NCI-H510A (cell line): ENCODE measurements around the gene BTBD18.
A peak's percentile ranks its signal among the peaks of the same experiment; 100 is the strongest.

ENCODE experiments used
- DNase-seq: peaks from one replicate; lab custom pipeline; 2025; lab: John Stamatoyannopoulos, UW

Gene BTBD18

GRCh38 chr11:57751676-57752253, at the start of gene BTBD18:
TSS of gene BTBD18 (minus strand) at chr11:57751819. CDS start at chr11:57751188, 631 bp downstream.
- DNase-seq = peak; percentile 30

- no peak for DNase-seq
Observed at GRCh38 chr11:57801183-57801485, 49.5 kb upstream of the BTBD18 start.

- DNase-seq = peak; percentile 88
Observed at GRCh38 chr11:57800444-57801182, 49.0 kb upstream of the BTBD18 start.

GRCh38 chr11:57798905-57799559, 47.4 kb upstream of the BTBD18 start:
- DNase-seq = no peak

- no peak for DNase-seq
Observed at GRCh38 chr11:57793351-57794115, 41.9 kb upstream of the BTBD18 start.

GRCh38 chr11:57792870-57793269, 41.3 kb upstream of the BTBD18 start:
- DNase-seq = no peak

- no peak for DNase-seq
Observed at GRCh38 chr11:57792060-57792541, 40.5 kb upstream of the BTBD18 start.

GRCh38 chr11:57791321-57792059, 39.9 kb upstream of the BTBD18 start:
- no peak for DNase-seq

GRCh38 chr11:57788703-57789088, 37.1 kb upstream of the BTBD18 start:
- no peak for DNase-seq

GRCh38 chr11:57787920-57788702, 36.5 kb upstream of the BTBD18 start:
- no peak for DNase-seq

- no peak for DNase-seq
Observed at GRCh38 chr11:57787006-57787604, 35.5 kb upstream of the BTBD18 start.

- DNase-seq = no peak
Observed at GRCh38 chr11:57786436-57786835, 34.8 kb upstream of the BTBD18 start.

- no peak for DNase-seq
Observed at GRCh38 chr11:57785072-57785471, 33.5 kb upstream of the BTBD18 start.

GRCh38 chr11:57781529-57781943, 29.9 kb upstream of the BTBD18 start:
- DNase-seq = peak; percentile 60

- DNase-seq = no peak
Observed at GRCh38 chr11:57779276-57779675, 27.7 kb upstream of the BTBD18 start.

GRCh38 chr11:57778318-57779037, 26.9 kb upstream of the BTBD18 start:
- peak; percentile 35 for DNase-seq

- DNase-seq = no peak
Observed at GRCh38 chr11:57777969-57778317, 26.3 kb upstream of the BTBD18 start.

GRCh38 chr11:57776577-57777210, 25.1 kb upstream of the BTBD18 start:
- DNase-seq = no peak

GRCh38 chr11:57776031-57776521, 24.5 kb upstream of the BTBD18 start:
- DNase-seq = no peak
